ENCODE results near the gene RELB. TPM values are rescaled to one million over a fixed set of nuclear protein-coding genes. Genes with fewer than 3 reads are reported as not detected.

Gene RELB
- total and polyA plus RNA-seq, 12 donors = 2.0 to 39.1 (median 12.0) TPM

- no peaks in the 10 kb centered on the region for H3K36me3 ChIP-seq (replicated peaks in 1 of 2)
- TF ChIP-seq POLR2A (IDR thresholded peaks at IDR 0.05) (no peak), CTCF (IDR thresholded peaks at IDR 0.05) (peak; percentile 30 to 67 (median 64))
- H3K4me3 ChIP-seq = no peak overlapping the region
- no peaks in the 10 kb centered on the region for H3K9me3 ChIP-seq (replicated peaks in 1 of 3)
- H3K27ac ChIP-seq = no peak overlapping the region
- peak; percentile 68 to 85 (median 78) for DNase-seq
- no peaks in the 10 kb centered on the region for H3K27me3 ChIP-seq
- WGBS, 4 donors = 64 to 69% (median 66%) methylated on average over 13 of the region's 13 CpGs
- peaks cover 0 to 5% of the 10 kb centered on the region in 2 donors for H3K4me1 ChIP-seq (replicated peaks in 1 of 2)
- intact Hi-C loops (cut with DNase I) = loop anchor here in 1 of 2 donors (10.0 kb wide), 1 partner anchor 338 kb away; no protein-coding TSS in a partner anchor
These were observed 15.4 kb downstream of the RELB start for GRCh38 chr19:45016388-45017314.

- intact Hi-C loops (cut with DNase I) = loop anchor here in 1 of 2 donors (10.0 kb wide), 1 partner anchor 336 kb away; no protein-coding TSS in a partner anchor
- no peak for DNase-seq
- Histone ChIP-seq H3K4me3 (no peak overlapping the region), H3K27me3 (no peaks in the 10 kb centered on the region), H3K4me1 (replicated peaks in 1 of 2) (peaks cover 0 to 5% of the 10 kb centered on the region in 2 donors), H3K36me3 (replicated peaks in 1 of 2) (no peaks in the 10 kb centered on the region), H3K9me3 (replicated peaks in 1 of 3) (no peaks in the 10 kb centered on the region), H3K27ac (no peak overlapping the region)
- WGBS, 4 donors = 85 to 100% (median 90%) methylated on average over 2 of the region's 2 CpGs
- TF ChIP-seq POLR2A (IDR thresholded peaks at IDR 0.05) (no peak), CTCF (IDR thresholded peaks at IDR 0.05) (no peak)
These were observed 17.9 kb downstream of the RELB start for GRCh38 chr19:45019187-45019586.

- no peak for TF ChIP-seq CTCF (IDR thresholded peaks at IDR 0.05)
- TF ChIP-seq POLR2A (IDR thresholded peaks at IDR 0.05) = no peak
- intact Hi-C loops (cut with DNase I) = no loop called here
- H3K9me3 ChIP-seq (replicated peaks in 1 of 3) = no peaks in the 10 kb centered on the region
- no peak for DNase-seq
- peaks cover 0 to 5% of the 10 kb centered on the region in 2 donors for H3K4me1 ChIP-seq (replicated peaks in 1 of 2)
- no peaks in the 10 kb centered on the region for H3K27me3 ChIP-seq
- no peak overlapping the region for H3K4me3 ChIP-seq
- no peaks in the 10 kb centered on the region for H3K36me3 ChIP-seq (replicated peaks in 1 of 2)
- 75 to 87% (median 77%) methylated on average over 3 of the region's 3 CpGs for WGBS, 4 donors
- H3K27ac ChIP-seq = no peak overlapping the region
These were observed 18.8 kb downstream of the RELB start for GRCh38 chr19:45020071-45020470.

GRCh38 chr19:45021971-45022370 is 20.7 kb downstream of the RELB start:
- no peaks in the 10 kb centered on the region for H3K9me3 ChIP-seq (replicated peaks in 1 of 3)
- TF ChIP-seq POLR2A (IDR thresholded peaks at IDR 0.05) (no peak), CTCF (IDR thresholded peaks at IDR 0.05) (no peak)
- no peak overlapping the region for H3K27ac ChIP-seq
- H3K4me3 ChIP-seq = no peak overlapping the region
- no peak for DNase-seq
- no peaks in the 10 kb centered on the region for H3K27me3 ChIP-seq
- intact Hi-C loops (cut with DNase I) = no loop called here
- peaks cover 0 to 4% of the 10 kb centered on the region in 2 donors for H3K4me1 ChIP-seq (replicated peaks in 1 of 2)
- WGBS, 4 donors = 64 to 86% (median 82%) methylated on average over 5 to 14 of the region's 14 CpGs
- no peaks in the 10 kb centered on the region for H3K36me3 ChIP-seq (replicated peaks in 1 of 2)

Data from adrenal gland (tissue), 12 donors.